SK-N-SH (cell line): ENCODE results near the gene DTNBP1. TPM values are rescaled to one million over a fixed set of nuclear protein-coding genes. Genes with fewer than 3 reads are reported as not detected.

Source experiments
- CTCF ChIA-PET: fragments of 300-600, 350-600 bp; formaldehyde crosslinking; extraction: SDS; loops from one replicate; lab custom pipeline; 2021; lab: Yijun Ruan, JAX
- POLR2A ChIA-PET: fragments of 350-600 bp; sonication (Branson Sonifier 250); formaldehyde crosslinking; extraction: SDS; loops from one replicate; lab custom pipeline; 2020; ENCODE audit warnings: antibody characterized with exemption, inconsistent platforms; lab: Yijun Ruan, JAX
- DNase-seq: peaks from one replicate; pipeline ENCODE4 v3.0.0; 2012
- H2AFZ ChIP-seq: fragments of 200-600 bp; sonication (generic); 2 replicates; pipeline ENCODE4 v1.8.1; 2016; ENCODE audit warnings: antibody characterized with exemption, mild to moderate bottlenecking, low read depth
- H3F3A ChIP-seq: fragments of 200-600 bp; sonication (generic); replicated peaks from 2 replicates; pipeline ENCODE3; 2016; ENCODE audit warnings: antibody characterized with exemption, mild to moderate bottlenecking; ENCODE audit not compliant: insufficient read depth
- H3K27ac ChIP-seq, 2 experiments: fragments of 200-500 bp in 1 of 2; fragments of 200-600 bp in 1 of 2; sonication (Bioruptor generic) in 1 of 2; sonication (generic), shearing (Covaris generic) in 1 of 2; 2 replicates each; pipeline versions ENCODE4 v1.5.1 to v1.6.1; 2014 to 2016; ENCODE audit warnings: low read depth in 2 of 2, inconsistent platforms in 1 of 2, low read length in 1 of 2, mild to moderate bottlenecking in 1 of 2, mixed read lengths in 1 of 2
- H3K27me3 ChIP-seq: fragments of 200-600 bp; sonication (generic), shearing (Covaris generic); 2 replicates; pipeline ENCODE4 v1.6.1; 2016; ENCODE audit warnings: mixed run types; ENCODE audit not compliant: insufficient read depth
- H3K36me3 ChIP-seq, 2 experiments: fragments of 200-500 bp in 1 of 2; fragments of 200-600 bp in 1 of 2; sonication (Bioruptor generic) in 1 of 2; sonication (generic) in 1 of 2; replicated peaks in 1 of 2; 2 replicates each; pipeline versions ENCODE3 to v1.5.1; 2014 to 2016; ENCODE audit warnings: low read length in 1 of 2, mild to moderate bottlenecking in 1 of 2; ENCODE audit not compliant: insufficient read depth in 2 of 2, control insufficient read depth in 1 of 2
- H3K4me1 ChIP-seq, 2 experiments: fragments of 200-500 bp in 1 of 2; fragments of 200-600 bp in 1 of 2; sonication (Bioruptor generic) in 1 of 2; sonication (generic), shearing (Covaris generic) in 1 of 2; 2 replicates each; pipeline versions ENCODE4 v1.5.1 to v1.6.1; 2014 to 2016; ENCODE audit warnings: low read depth in 1 of 2, low read length in 1 of 2, mixed run types in 1 of 2; ENCODE audit not compliant: insufficient read depth in 2 of 2, control insufficient read depth in 1 of 2
- H3K4me2 ChIP-seq: fragments of 200-600 bp; sonication (generic), shearing (Covaris generic); 2 replicates; pipeline ENCODE4 v1.6.1; 2017; ENCODE audit warnings: mixed run types
- H3K4me3 ChIP-seq, 2 experiments: fragments of 200-500 bp in 1 of 2; fragments of 200-600 bp in 1 of 2; sonication (Bioruptor generic) in 1 of 2; sonication (generic), shearing (Covaris generic) in 1 of 2; 2 replicates each; pipeline versions ENCODE4 v1.5.1 to v1.8.1; 2014 to 2016; ENCODE audit warnings: low read depth in 2 of 2, inconsistent platforms in 1 of 2, low read length in 1 of 2, mild to moderate bottlenecking in 1 of 2, mixed read lengths in 1 of 2, moderate library complexity in 1 of 2
- H3K79me2 ChIP-seq: fragments of 200-600 bp; sonication (generic); 2 replicates; pipeline ENCODE4 v1.8.1; 2017; ENCODE audit warnings: mild to moderate bottlenecking; ENCODE audit not compliant: insufficient read depth
- H3K9ac ChIP-seq: fragments of 200-600 bp; sonication (generic); 2 replicates; pipeline ENCODE4 v1.6.1; 2017; ENCODE audit warnings: mixed run types
- H3K9me2 ChIP-seq: fragments of 200-600 bp; sonication (generic); 2 replicates; pipeline ENCODE4 v1.6.1; 2017; ENCODE audit warnings: mixed run types
- H3K9me3 ChIP-seq: fragments of 200-600 bp; sonication (generic); 2 replicates; pipeline ENCODE4 v1.6.1; 2017; ENCODE audit warnings: mixed run types, mild to moderate bottlenecking, moderate library complexity
- H4K20me1 ChIP-seq: fragments of 200-600 bp; sonication (generic); 2 replicates; pipeline ENCODE4 v1.6.1; 2017; ENCODE audit warnings: mild to moderate bottlenecking, mixed run types; ENCODE audit not compliant: insufficient read depth
- CHD2 ChIP-seq: fragments of 150-350 bp; IDR thresholded peaks from 2 replicates; pipeline ENCODE4 v1.6.1; 2018; ENCODE audit warnings: low read length; ENCODE audit not compliant: partially characterized antibody
- CTCF ChIP-seq: fragments of 200-600 bp; sonication (generic); IDR thresholded peaks from 2 replicates; pipeline ENCODE4 v1.6.1; 2017; ENCODE audit warnings: antibody characterized with exemption, mild to moderate bottlenecking, moderate library complexity
- EZH2phosphoT487 ChIP-seq: fragments of 200-600 bp; sonication (generic); IDR thresholded peaks from 2 replicates; pipeline ENCODE4 v1.6.1; 2017; ENCODE audit warnings: low read depth, mixed run types, mild to moderate bottlenecking, antibody characterized with exemption, moderate library complexity, borderline replicate concordance
- FOXJ3 ChIP-seq: sonication (generic); formaldehyde crosslinking; IDR thresholded peaks from 2 replicates; pipeline ENCODE4 v1.5.1; 2020; ENCODE audit warnings: mild to moderate bottlenecking, missing genetic modification reagents
- FOXM1 ChIP-seq: IDR thresholded peaks from 2 replicates; pipeline ENCODE4 v1.4.0; 2012; ENCODE audit warnings: low read depth, mild to moderate bottlenecking
- GABPA ChIP-seq: IDR thresholded peaks from 2 replicates; pipeline ENCODE4 v1.4.0; 2012; ENCODE audit warnings: low read depth, mild to moderate bottlenecking
- NRF1 ChIP-seq: IDR thresholded peaks from 2 replicates; pipeline ENCODE4 v1.6.1; 2012; ENCODE audit warnings: low read depth, mild to moderate bottlenecking, low read length
- RAD21 ChIP-seq: IDR thresholded peaks from 2 replicates; pipeline ENCODE4 v1.6.1; 2012; ENCODE audit warnings: mild to moderate bottlenecking, low read length
- RXRA ChIP-seq: IDR thresholded peaks from 2 replicates; pipeline ENCODE4 v1.4.0; 2012; ENCODE audit warnings: low read depth, mild to moderate bottlenecking, borderline replicate concordance
- SIN3A ChIP-seq: IDR thresholded peaks from 2 replicates; pipeline ENCODE4 v1.6.1; 2012; ENCODE audit warnings: low read depth, mild to moderate bottlenecking, low read length, moderate library complexity, borderline replicate concordance
- SMC3 ChIP-seq: IDR thresholded peaks from 2 replicates; pipeline ENCODE4 v1.6.1; 2012; ENCODE audit warnings: low read depth, low read length, improper control_type of control experiment
- TCF12 ChIP-seq: IDR thresholded peaks from 2 replicates; pipeline ENCODE4 v1.4.0; 2012
- USF2 ChIP-seq: fragments of 150-350 bp; IDR thresholded peaks from 2 replicates; pipeline ENCODE4 v1.6.1; 2017; ENCODE audit warnings: antibody characterized with exemption, low read length, low read depth, borderline replicate concordance
- YY1 ChIP-seq: IDR thresholded peaks from 2 replicates; pipeline ENCODE4 v1.4.0; 2012; ENCODE audit warnings: low read depth, mild to moderate bottlenecking
- ZBTB33 ChIP-seq: IDR thresholded peaks from 2 replicates; pipeline ENCODE4 v1.4.0; 2012; ENCODE audit warnings: low read depth, borderline replicate concordance
- WGBS: methylation state at CpG from one replicate; pipeline ENCODE4 v1.1.6; 2017; ENCODE audit warnings: low lambda C conversion rate; 5-methylcytosine and 5-hydroxymethylcytosine counted together
- polyA plus RNA-seq, 3 experiments: library from polyadenylated mRNA; depleted of rRNA; stranded (reverse); fragments of >200 nt; gene quantifications; 2 replicates each; pipeline ENCODE4 v1.2.3, GENCODE V29; 2012
- TF ChIP-seq, protein P1 (sequence below): fragments of 150-350 bp; IDR thresholded peaks from 2 replicates; pipeline ENCODE4 v1.6.1; 2016; ENCODE audit warnings: mild to moderate bottlenecking, low read depth, low read length
- TF ChIP-seq, protein P2 (sequence below): IDR thresholded peaks from 2 replicates; pipeline ENCODE4 v1.4.0; 2012; ENCODE audit warnings: low read depth

Gene DTNBP1
- polyA plus RNA-seq, 1 of the 3 experiments (the other 2 are of a cell fraction), result 19.7 TPM

DNA sequence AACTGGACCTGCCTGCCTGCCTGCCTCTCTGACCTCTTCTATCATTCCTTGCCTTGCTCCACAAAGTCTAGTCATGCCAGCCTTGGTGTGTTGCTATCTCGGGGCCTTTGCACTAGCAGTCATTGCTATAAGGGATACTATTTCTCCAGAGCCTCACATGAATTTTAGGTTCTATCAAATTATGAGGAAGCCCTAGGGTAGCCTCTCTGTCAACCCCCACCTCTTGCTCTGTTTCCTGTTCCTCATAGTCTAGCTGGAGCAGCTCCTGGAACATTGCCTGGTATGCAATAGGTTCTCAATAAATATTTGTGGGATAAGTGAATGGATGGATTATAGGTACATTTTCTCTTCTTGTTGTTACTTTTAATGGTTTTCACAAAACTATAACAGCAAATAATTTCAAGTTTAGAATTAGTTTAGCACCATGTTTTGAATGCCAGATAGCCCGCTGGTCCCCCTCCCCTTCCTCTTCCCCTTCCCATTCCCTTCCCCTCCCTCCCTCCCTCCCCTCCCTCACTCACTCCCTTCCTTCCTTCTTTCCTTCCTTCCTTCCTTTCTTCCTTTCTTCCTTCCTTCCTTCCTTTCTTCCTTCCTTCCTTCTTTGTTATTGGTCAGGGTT lies 46.9 kb upstream of the DTNBP1 start (continued):
- no peak for TF ChIP-seq SIN3A
- no peak for TF ChIP-seq TCF12

GRCh38 chr6:15708231-15708630 lies 45.4 kb upstream of the DTNBP1 start:
- Histone ChIP-seq H3K4me3 (no peak overlapping the region), H3K36me3 (no peaks in the 10 kb centered on the region), H2AFZ (no peak overlapping the region), H3F3A (no peaks in the 10 kb centered on the region), H3K79me2 (no peaks in the 10 kb centered on the region), H3K4me1 (no peaks in the 10 kb centered on the region), H3K9ac (no peak overlapping the region), H3K4me2 (no peak overlapping the region), H3K9me2 (no peaks in the 10 kb centered on the region), H3K9me3 (no peaks in the 10 kb centered on the region), H3K27ac (no peak overlapping the region), H3K27me3 (no peaks in the 10 kb centered on the region), H4K20me1 (no peaks in the 10 kb centered on the region)
- no peak for DNase-seq
- 49% methylated on average over 5 of the region's 5 CpGs for WGBS
- no peak for TF ChIP-seq CTCF
- no peak for TF ChIP-seq RXRA
- no peak for TF ChIP-seq FOXM1
- ChIA-PET POLR2A (no interaction called here), CTCF (interaction anchor here (1.0 to 1.5 kb wide), 2 partner anchors 17 to 475 kb away, joined by 3 read pairs; no protein-coding TSS in a partner anchor)

- ChIA-PET POLR2A (no interaction called here), CTCF (interaction anchor here (0.7 to 1.0 kb wide), 3 partner anchors 15 to 399 kb away, joined by 3 read pairs; no protein-coding TSS in a partner anchor)
- Histone ChIP-seq H3K79me2 (no peaks in the 10 kb centered on the region), H3K4me3 (no peak overlapping the region), H3K27ac (no peak overlapping the region), H3K36me3 (no peaks in the 10 kb centered on the region), H4K20me1 (no peaks in the 10 kb centered on the region), H3K27me3 (no peaks in the 10 kb centered on the region), H3K4me1 (no peaks in the 10 kb centered on the region), H3K9me2 (no peaks in the 10 kb centered on the region), H3K4me2 (no peak overlapping the region), H2AFZ (no peak overlapping the region), H3F3A (no peaks in the 10 kb centered on the region), H3K9ac (no peak overlapping the region), H3K9me3 (no peaks in the 10 kb centered on the region)
- WGBS, result 37% methylated on average over 3 of the region's 3 CpGs
- DNase-seq, result no peak
- TF ChIP-seq USF2, result no peak
- TF ChIP-seq, protein P1, sequence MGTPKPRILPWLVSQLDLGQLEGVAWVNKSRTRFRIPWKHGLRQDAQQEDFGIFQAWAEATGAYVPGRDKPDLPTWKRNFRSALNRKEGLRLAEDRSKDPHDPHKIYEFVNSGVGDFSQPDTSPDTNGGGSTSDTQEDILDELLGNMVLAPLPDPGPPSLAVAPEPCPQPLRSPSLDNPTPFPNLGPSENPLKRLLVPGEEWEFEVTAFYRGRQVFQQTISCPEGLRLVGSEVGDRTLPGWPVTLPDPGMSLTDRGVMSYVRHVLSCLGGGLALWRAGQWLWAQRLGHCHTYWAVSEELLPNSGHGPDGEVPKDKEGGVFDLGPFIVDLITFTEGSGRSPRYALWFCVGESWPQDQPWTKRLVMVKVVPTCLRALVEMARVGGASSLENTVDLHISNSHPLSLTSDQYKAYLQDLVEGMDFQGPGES, result no peak
- TF ChIP-seq YY1, result no peak
- no peak for TF ChIP-seq CHD2
- no peak for TF ChIP-seq CTCF
- no peak for TF ChIP-seq ZBTB33
- TF ChIP-seq SMC3, result no peak
- no peak for TF ChIP-seq RAD21
- no peak for TF ChIP-seq GABPA
- no peak for TF ChIP-seq FOXJ3 (CRISPR knock-in tag)
- no peak for TF ChIP-seq NRF1
- TF ChIP-seq, protein P2, sequence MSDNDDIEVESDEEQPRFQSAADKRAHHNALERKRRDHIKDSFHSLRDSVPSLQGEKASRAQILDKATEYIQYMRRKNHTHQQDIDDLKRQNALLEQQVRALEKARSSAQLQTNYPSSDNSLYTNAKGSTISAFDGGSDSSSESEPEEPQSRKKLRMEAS, result no peak
- TF ChIP-seq EZH2phosphoT487, result no peak
- TF ChIP-seq FOXM1, result no peak
Observed at GRCh38 chr6:15705981-15706380, 43.2 kb upstream of the DTNBP1 start.
